Fibroblast of lung (primary cell): ENCODE results near the gene PIP4P1.

ENCODE experiments used
- EZH2 ChIP-seq: IDR thresholded peaks from 2 replicates; pipeline ENCODE4 v1.5.1; 2012; ENCODE audit warnings: low read length, control low read depth, mild to moderate bottlenecking; ENCODE audit errors: missing control alignments
- TF ChIP-seq, protein P1 (sequence below), 2 donors: IDR thresholded peaks in 1 of 2; conservative IDR thresholded peaks in 1 of 2; 1 replicate in 1 of 2; 2 replicates in 1 of 2; pipeline ENCODE4 v1.5.1; 2011 to 2012; ENCODE audit warnings: low read length in 2 of 2, control low read depth in 1 of 2, inconsistent platforms in 1 of 2, low read depth in 1 of 2, mild to moderate bottlenecking in 1 of 2

DNA sequence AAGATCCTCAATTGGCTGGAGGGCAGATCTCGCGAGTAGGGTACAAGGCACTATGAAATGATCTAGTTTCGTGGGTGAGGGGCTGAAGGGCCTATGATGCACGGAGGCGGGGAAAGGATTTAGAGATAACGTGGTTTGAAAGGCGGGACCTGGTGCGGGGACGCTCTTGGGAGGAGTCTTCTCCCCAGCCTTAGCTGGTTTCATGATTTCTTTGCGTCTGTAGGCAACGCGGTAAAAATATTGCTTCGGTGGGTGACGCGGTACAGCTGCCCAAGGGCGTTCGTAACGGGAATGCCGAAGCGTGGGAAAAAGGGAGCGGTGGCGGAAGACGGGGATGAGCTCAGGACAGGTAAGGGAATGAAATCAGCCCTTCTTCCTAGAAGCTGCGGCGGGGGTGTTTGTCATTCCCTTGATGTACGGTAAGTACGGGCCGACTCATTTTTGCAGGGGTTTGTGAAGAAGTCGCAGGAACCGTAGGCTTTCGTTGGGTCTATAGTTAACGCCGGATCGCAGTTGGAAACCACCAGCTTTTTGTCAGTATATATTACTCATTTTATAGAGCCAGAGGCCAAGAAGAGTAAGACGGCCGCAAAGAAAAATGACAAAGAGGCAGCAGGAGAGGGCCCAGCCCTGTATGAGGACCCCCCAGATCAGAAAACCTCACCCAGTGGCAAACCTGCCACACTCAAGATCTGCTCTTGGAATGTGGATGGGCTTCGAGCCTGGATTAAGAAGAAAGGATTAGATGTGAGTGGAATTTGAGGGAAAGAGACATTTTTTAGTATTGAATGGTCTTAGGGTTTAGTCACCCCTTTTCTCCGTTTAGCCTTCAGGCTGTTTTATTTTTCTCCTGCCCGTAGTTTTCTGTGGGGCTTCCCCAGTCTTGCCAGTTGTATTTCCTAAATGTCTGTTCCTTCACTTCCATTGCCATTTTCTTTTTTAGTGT lies 5.6 kb downstream of the PIP4P1 start:
- TF ChIP-seq EZH2, result no peak
- TF ChIP-seq, protein P1, sequence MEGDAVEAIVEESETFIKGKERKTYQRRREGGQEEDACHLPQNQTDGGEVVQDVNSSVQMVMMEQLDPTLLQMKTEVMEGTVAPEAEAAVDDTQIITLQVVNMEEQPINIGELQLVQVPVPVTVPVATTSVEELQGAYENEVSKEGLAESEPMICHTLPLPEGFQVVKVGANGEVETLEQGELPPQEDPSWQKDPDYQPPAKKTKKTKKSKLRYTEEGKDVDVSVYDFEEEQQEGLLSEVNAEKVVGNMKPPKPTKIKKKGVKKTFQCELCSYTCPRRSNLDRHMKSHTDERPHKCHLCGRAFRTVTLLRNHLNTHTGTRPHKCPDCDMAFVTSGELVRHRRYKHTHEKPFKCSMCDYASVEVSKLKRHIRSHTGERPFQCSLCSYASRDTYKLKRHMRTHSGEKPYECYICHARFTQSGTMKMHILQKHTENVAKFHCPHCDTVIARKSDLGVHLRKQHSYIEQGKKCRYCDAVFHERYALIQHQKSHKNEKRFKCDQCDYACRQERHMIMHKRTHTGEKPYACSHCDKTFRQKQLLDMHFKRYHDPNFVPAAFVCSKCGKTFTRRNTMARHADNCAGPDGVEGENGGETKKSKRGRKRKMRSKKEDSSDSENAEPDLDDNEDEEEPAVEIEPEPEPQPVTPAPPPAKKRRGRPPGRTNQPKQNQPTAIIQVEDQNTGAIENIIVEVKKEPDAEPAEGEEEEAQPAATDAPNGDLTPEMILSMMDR (conservative IDR thresholded peaks at IDR 0.05 in 1 of 2, IDR thresholded peaks at IDR 0.05 in 1 of 2; ENCODE audit: low read depth in 1 of 2, low read length in 2 of 2), result no peak
